ENCODE data around the gene CLIP1. TPM values are rescaled to one million over a fixed set of nuclear protein-coding genes. Genes with fewer than 3 reads are reported as not detected.

CLIP1 gene
- total and polyA plus RNA-seq, 2 of the 13 experiments (the other 11 are each of a cell fraction or from before 2014, with no cell fraction given), result 28.9 to 43.7 TPM

GRCh38 chr12:122403831-122404230, 18.6 kb downstream of the CLIP1 start:
- FAIRE-seq, result no peak
- DNase-seq (ENCODE audit: low spot score), result no peak
- H3K9me3 ChIP-seq (ENCODE audit: low read length), result no peaks in the 10 kb centered on the region
- ChIA-PET POLR2A (interaction anchor here (1.0 to 6.0 kb wide), 3 partner anchors 15 to 97 kb away, joined by 4 to 127 read pairs (median 5); partner anchors contain the start of genes CLIP1 and ZCCHC8), CTCF (ENCODE audit: low intra/inter-chr PET ratio, low total read pairs) (no interaction called here)
- H3K79me2 ChIP-seq (ENCODE audit: insufficient read depth, low read length), result peaks cover 9% of the 10 kb centered on the region
- no peak overlapping the region for H3K4me3 ChIP-seq (replicated peaks in 1 of 3; ENCODE audit: insufficient read depth in 1 of 3, low read depth in 2 of 3, low read length in 3 of 3)
- no peak overlapping the region for H2AFZ ChIP-seq (ENCODE audit: low read length)
- intact Hi-C loops (cut with micrococcal nuclease; ENCODE audit: unreplicated experiment), result no loop called here
- TF ChIP-seq ZBTB33 (CRISPR knock-in tag; IDR thresholded peaks at IDR 0.05) (peak; percentile 46; the same call in 1 of the 2 replicates), THAP9 (CRISPR knock-in tag; IDR thresholded peaks at IDR 0.05; ENCODE audit: borderline replicate concordance) (no peak)
- H3K27ac ChIP-seq (ENCODE audit: extremely low read length, insufficient read depth, low read length), result no peak overlapping the region
- no peaks in the 10 kb centered on the region for H3K27me3 ChIP-seq (ENCODE audit: control insufficient read depth in 1 of 2, insufficient read depth in 2 of 2, low read length in 2 of 2)
- in situ Hi-C loops (cut with HindIII; ENCODE audit: extremely low pct_ligation_motif_present, low pct_unique_long_range_greater_than_20kb), result no loop called here
- ATAC-seq, result no peak
- peaks cover 66% of the 10 kb centered on the region for H3K4me1 ChIP-seq (ENCODE audit: insufficient read depth, low read length)
- H3K4me2 ChIP-seq (ENCODE audit: low read depth, low read length), result no peak overlapping the region
- no TSS peak for BruUV-seq (replicated peaks)
- H4K20me1 ChIP-seq (ENCODE audit: insufficient read depth, low read length), result no peaks in the 10 kb centered on the region
- H3K9ac ChIP-seq (ENCODE audit: insufficient read depth, low read depth, low read length), result no peak overlapping the region
- WGBS (ENCODE audit: low lambda C conversion rate), result 96% methylated on average over 12 of the region's 12 CpGs
- no peaks in the 10 kb centered on the region for H3K36me3 ChIP-seq (replicated peaks in 1 of 2; ENCODE audit: control insufficient read depth in 1 of 2, insufficient read depth in 2 of 2, low read length in 2 of 2)
